GM18873 (cell line): ENCODE results near the gene CENPX.

ENCODE experiments used
- ATAC-seq: cut with Tn5 transposase; IDR thresholded peaks from one replicate; pipeline ENCODE4 v1.9.1; 2021; ENCODE audit warnings: mild to moderate bottlenecking, moderate library complexity, moderate number of reproducible peaks; ENCODE audit not compliant: unreplicated experiment, low FRiP score

The CENPX gene

DNA sequence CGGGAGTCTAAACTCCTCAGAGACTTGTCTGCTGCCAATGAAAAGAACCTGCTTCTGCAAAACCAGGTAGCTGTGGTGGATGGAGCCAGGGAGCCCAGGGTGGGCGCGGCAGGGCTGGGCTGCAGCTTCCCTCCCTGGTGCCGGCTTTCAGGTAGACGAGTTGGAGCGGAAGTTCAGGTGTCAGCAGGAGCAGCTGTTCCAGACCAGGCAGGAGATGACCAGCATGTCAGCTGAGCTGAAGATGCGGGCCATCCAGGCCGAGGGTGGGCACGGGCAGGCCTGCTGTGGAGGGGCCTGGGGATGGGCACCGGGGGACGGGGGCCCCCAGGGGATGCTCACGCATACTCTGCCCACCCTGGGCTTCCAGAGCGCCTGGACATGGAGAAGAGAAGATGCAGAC, 5.6 kb upstream of the CENPX start:
- no peak for ATAC-seq

DNA sequence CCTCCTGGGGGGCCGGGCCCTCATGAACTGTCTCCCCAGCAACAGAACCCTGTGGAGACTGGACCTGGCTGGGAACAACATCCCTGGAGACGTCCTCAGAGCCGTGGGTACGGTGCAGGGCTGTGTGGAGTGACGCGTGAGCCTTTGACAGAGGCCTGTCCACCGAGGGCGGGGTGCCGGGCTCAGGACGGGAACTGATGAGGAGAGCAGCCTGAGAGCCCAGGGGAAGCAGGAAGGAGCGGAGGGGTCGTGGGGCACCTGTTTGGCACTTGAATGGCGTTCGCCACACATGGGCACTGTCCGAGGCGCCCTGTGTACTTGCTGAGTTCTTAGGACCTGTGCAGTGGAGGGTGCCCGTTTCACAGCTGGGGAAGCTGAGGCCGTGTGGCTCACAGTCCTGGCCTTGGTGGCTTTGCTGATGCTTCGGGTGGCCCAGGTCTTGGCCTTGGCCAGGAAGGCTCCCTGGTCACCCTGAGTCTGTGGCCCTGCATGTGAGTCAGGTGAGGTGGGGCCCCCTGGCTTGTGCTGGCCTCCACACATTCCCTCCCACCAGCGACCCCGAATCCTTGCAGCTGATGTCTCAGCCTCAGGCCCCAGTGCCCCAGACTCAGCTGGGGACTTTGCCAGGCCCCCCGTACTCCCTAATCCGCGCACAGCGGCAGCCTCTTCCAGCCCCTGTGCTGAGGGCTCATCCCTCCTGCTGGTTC, 2.9 kb upstream of the CENPX start:
- ATAC-seq, result no peak

DNA sequence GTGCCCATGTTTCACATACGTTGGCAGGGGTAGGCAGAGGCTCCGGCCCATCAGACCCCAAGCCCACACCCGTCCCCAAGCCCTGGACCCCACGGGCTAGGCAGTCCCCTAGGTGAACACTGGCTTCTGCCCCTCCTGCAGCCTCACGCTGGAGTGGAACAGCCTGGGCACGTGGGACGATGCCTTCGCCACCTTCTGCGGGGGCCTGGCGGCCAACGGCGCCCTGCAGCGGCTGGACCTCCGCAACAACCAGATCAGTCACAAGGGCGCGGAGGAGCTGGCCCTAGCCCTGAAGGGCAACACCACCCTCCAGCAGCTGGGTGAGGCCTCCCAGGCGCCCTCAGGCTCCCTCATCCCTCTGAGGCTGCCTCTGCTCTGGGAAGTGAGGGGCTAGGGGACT, 2.2 kb upstream of the CENPX start:
- no peak for ATAC-seq

DNA sequence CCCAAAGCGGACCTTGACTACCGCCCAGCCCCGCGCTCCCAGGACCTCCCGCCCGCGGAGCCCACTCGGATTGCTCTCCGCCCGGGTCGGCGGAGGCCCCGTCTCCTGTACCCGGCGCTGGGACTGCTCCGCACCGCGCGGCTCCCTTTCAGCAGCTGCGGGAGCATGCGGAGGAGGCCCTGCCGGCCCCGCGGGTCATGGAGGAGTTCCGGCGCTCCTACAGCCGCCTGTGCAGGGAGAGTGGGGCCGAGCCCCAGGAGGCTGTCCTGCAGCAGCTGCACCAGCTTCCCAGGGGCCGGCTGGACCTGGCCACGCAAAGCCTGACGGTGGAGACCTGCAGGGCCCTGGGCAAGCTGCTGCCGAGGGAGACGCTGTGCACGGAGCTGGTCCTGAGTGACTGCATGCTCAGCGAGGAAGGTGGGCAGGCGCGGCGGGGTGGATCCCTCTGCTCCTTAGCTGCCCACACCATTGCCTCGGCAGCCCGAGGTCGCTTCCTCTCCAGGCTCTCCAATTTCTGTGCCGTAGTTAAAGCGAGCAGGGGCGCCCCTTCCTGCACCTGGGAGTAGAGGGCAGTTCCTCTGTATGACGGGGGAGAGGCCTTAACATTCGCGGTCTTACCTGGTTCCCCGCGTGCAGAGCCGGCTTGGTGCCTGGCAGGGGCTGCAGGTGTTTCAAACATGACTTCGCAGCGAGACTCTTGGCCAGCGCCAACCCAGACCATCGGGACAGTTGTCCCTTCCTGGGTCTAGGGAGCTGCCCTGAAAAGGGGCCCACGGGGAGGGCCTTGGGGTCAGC, 966 bp upstream of the CENPX start:
- ATAC-seq, result peak; percentile 1

DNA sequence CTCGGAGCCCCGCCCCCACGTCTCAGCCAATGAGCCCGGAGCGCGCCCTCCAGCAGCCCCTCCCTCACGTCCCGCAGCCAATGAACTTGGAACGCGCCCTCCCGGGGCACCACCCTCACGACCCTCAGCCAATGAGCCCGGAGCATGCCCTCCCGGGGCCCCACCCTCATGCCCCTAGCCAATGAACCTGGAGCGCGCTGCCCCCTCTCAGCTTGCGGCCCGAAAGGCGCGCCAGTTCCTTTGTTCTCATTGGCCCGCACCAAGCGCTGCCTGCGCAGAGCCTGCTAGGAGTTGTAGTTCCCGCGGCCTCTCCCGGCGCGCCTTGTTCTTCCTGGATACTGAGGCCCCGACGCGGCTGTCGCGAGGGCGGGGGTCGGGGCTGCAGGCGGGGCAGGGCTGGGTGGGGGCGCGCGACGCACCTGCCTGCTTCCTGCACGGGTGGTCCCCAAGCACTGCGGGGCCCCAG, 336 bp upstream of the CENPX start, which contains the start of gene LRRC45:
LRRC45 (plus strand) TSS at position 325 of the 466 bp plus-strand sequence. CDS start 339 bp downstream, outside the sequence.
- ATAC-seq, result peak; percentile 79

DNA sequence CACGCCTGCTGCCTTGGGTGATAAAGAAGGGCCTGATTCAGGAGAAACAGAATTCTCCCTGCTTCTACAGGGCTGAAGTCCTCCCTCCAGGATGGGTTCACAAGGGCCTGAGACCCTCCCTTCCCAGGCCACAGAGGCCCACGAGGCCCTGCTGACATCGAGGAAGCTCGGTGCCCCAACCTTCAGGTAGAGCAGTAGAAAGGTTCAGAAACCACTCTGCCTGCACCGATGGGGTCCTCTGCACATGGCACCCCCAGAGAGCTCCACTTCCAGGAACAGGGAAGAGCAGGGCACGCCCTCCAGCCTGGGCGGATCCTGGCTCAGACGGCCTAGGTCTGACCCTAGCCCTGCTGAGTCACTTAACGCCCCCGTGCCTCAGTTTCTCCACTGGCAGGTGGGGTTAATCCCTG, 773 bp downstream of the CENPX start:
- ATAC-seq, result no peak

DNA sequence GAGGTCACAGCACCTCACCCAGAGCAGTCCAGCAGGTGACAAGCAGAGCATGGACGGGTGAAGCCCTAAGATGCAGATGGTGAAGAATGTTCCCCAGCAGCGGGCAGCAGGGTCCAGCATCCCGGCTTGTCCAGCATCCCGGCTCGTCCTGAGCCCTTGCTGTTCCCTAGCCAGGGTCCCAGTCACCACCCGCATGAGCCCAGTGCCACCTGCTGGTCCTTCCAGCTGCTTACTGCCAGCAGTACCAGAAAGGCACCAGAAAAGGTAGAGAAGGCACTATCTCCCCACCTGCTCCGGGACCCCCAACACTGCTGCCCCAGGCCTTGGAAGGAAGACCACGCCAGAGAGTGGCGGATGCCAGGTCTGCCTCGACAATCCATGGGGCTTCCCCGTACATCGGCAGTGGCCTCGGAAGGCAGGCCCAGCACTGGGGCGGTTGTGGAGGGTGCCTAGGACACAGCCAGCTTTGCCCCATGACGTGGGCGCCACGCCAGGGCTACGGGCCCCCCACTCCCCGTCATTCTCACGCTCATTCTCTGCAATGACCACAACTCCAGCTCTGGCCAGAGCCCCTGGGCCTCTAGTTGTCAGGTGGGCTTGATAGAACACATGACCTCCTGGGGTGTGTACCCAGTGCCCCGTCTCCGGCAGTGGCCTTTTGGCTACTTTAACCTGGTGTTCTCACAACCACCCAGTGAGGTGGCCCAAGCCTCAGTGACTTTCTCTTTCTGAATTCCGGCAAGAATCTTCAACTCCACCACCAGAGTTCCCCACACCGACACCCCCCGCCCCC, 1.4 kb downstream of the CENPX start:
- ATAC-seq, result no peak

DNA sequence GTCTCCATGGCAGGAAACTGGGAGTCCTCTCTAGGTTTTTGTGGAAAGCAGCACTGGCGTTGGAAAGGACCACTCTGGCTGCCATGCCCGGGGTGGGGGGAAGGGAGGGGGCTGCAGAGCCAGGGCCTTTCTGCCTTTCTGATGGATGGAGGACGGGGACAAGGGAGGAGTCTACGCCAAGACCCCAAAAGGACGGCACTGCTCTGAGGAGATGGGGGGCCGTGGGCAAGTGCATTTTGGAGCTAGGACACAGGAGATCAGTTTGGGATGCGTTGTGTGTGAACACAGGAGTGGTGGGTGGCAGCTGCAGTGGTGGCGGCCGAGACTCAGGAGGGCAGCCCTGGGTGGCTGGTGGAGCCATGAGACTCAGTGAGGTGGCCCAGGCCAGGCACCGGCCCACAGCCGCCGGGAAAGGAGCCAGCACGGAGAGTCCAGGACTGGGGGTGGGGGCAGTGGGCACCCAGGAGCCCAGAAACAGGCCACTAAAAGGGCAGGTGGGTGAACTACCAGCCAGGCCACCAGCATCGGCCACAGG, 2.0 kb downstream of the CENPX start:
- no peak for ATAC-seq

DNA sequence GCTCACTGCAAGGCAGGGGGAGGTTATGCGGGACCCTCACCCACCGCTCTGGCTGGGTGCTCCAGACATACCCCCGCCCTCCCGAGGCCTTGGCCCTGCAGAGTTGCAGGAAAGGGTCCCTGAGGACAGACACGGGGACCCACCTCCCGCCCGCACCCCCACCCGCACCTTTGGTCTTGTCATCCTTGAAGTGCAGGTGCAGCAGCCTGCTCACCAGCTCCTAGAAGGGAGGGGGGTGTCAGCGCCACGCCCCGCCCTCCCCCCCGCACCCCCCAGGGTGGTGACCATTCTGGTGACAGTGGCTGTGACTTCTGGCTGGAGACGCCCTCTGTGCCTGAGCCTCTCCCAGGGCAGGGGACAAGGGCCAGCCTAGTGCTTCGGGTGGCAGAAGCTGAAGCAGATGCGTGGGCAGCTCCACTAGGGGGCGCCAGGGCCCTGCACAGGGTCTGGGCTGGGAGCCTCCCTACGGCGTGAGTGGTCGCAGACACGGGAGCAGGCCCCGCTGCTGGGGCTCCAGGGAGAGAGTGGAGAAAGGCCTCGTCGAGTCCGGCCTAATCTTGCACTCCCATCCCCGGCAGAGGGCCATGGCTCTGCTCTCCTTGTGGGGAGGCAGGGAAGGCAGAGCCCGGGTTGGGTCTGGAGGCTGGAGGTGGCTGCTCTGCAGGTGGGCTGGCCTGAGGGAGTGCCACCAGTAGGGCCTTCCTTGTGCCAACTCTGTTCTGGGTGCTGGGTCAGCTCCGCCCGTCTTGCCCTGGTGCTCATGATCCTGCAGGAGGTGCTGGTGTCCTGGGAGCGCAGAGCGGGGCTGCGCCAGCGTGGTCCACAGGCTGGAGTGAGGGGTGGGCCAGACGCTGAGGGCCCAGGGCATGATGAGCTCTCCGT, 2.7 kb downstream of the CENPX start:
- no peak for ATAC-seq

DNA sequence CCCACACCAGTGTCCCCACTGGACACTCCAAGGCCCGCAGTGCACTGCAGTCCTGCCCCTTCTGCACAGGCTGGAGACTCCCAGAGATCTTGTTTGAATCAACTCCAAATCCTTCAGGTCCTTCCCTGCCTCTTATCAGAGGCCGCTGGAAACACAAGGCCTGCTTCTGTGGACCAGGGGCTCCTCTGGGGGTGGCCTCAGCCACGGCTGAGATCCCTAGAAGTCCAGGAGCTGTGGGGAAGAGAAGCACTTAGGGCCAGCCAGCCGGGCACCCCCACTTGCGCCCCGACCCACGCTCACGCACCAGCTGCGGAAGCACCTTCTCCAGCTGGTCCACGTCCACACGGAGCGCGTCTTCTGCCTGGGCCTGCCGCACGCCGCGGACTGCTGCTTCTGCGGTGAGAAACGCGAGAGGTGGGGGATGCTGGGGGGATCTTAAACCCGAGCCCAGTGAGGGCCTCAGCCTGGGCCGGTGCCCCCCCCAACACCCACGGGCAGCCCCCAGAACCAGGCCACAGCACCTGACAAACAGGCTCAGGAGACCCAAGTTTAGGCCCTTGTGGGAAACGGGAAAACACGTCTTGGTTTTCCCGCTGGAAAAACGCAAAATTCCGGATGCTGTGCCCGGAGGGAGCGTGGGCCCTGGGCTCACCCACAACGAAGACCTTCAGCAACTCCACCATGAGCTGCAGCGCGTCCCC, 3.5 kb downstream of the CENPX start:
- ATAC-seq, result no peak

DNA sequence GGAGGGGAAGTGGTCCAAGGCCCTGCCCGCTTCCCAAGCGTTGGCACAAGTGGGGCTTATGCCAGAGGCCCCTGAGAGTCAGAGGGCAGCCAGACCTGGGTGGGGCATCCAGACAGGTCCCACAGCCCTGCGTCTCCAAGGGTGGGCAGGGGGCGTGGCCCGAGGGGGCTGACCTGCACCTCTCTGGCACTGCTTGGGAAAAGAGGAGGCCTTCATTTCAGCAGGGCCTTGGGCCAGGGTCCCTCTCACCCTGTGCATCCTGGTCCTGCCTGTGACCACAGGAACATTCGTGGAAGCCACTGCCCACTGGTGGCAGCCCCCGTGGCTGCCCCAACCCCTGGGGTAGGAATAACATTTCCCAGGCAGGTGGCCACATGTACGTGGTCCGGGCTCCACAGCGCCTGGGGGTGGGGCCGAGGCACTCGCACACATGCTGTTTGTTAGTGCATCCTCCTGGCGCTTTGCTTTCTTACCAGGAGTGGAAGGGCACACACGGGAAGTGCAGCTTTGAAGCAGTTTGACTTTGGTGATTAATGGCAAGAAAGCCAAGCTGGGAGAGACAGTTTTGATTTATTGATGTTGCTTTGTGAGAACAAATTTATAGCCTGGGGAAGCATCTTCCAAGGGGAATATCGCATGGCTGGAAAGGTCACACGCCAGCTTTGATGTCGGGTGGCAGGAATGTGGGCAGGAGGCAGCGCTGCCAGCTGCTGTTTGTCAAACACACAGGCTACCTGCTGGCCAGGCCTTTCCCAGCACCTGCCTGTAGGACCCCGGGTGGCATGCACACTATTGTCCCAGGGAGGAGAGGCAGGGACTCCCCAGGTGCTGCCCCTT, 4.3 kb downstream of the CENPX start:
- ATAC-seq, result no peak

DNA sequence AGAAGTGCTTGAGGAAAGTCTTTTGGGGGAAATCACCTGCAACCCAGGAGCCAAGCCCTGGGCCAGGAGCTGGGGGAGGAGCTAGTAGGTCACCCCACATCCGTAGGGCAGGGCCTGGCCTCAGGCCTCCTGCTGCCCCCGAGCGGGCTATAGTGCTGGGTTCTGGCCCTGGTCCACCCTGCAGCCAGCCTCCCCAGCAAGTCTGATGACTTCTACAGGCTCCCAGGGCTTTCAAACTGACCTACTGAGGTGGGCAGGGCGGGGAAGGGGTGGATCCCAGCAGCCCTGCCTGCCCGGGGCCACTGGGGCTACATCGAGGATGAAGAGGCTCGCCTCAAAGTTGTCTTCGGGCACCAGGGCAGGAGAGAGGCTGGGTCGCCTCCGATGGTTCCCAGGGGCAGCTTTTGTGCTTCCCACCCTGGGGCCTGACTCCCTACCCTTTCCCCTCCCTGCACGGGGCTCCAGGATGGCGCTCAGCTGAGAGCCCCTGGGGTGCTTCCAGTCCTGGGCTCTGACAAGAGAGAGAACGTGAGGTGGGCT, 5.0 kb downstream of the CENPX start:
- no peak for ATAC-seq

DNA sequence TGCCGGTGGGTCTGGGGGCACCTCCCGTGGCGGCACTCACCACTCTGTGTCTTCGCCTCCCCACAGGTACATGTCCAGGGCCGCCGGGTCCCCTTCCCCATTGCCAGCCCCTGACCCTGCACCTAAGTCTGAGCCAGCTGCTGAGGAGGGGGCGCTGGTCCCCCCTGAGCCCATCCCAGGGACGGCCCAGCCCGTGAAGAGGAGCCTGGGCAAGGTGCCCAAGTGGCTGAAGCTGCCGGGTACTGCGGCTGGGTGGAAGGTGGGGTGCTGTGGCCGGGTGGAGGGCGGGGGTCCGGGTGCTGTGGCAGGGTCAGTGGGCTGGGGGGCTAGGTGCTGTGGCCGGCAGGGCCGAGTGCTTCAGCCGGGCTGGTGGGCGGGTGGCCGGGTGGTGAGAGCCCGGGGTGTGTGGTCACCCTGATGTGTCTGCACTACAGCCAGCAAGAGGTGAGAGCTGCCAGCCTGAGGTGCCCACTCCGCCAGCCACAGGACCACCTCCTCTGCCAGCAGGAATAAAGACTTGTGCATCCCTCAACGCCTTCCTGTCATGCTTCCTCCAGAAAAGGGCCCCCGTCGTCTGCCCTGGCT, 5.7 kb downstream of the CENPX start:
- no peak for ATAC-seq

DNA sequence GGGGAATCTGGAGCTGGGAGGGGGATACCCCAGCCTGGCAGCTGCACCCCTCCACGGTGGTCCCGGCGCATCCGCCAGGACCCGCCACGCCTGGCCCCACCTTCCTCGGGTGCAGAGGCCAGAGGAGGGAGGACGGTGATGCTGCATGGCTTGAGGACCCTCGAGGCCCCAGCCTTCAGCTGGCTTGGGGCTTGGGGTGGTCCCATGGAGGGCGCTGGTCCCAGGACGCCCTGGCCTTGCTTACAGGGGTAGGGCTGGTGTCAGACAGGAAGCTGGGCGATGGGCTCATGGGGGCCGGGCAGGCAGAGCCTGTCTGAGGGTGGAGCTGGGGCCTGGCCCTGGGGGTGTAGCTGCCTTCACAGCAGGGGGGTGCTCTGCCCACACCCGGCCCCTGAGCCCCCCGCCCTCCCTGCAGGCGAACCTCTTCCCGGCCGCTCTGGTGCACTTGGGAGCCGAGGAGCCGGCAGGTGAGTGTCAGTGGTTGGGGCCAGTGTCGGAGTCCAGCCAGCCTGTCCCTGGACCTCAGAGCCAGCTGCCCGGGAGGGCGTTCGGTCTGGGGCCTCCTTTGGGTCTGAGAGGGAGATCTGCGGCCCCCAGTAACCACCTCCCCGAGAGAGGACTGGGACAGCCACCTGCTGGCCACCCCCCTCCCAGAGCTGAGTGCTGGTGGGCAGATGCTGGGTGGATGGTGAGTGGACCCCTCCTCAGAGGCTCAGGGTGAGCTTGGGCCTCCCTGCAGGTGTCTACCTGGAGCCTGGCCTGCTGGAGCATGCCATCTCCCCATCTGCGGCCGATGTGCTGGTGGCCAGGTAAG, 6.4 kb downstream of the CENPX start:
- no peak for ATAC-seq

DNA sequence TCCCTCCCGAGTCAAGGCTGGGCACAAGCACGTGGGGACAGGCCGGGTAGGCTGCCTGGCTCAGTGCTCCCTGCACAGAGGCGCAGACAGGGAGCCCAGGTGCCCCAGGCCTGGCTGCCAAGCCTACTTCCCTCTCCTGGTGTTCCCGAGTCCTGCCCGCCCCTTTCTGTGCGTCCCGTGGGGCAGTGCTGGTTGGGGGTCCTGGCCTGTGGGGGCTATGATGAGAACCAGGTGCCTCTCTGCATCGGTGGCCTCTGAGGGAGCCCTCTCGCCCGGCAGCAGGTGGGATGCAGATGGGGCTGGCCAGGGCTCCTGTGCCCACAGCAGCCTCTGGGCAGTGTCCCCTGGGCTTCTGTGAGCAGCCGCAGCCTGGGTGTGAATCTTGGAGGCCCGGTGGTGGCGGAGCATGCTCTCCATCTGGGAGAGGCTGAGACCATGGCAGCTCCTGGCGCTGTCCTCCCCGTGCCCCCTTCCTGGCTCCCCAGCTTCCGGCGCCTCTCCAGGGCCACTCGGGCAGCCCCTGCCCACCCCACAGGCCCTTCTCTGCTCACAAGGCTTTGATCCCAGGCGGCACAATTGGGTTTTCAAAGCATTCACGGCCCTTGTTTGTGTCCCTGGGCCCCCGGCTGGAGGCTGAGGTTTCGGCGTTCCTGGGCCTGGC, 7.2 kb downstream of the CENPX start:
- ATAC-seq, result no peak

DNA sequence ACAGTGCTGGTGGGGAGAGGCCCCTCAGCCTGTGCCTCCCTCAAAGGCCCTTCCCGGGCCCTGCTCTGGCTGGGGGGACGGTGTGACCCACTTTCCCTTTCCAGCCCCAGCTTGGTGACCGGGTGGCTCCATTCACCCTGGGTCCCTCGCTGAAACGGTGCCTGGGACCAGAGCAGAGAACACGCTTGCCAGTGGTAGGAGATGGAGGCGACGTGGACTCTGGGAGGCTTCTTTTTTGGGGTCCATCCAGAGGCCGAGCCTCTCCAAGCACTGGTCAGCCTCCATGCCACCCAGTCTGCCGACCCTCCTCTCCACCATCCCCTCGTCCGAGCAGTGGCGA, 7.7 kb downstream of the CENPX start:
- no peak for ATAC-seq
